BLaER1 treated with 17β-estradiol and CSF1 and Interleukin-3, amounts not matched to agents 10 nM and 100 nM (cell line): ENCODE data around the gene SLTM.
"Not testable (repeated sequence)": the region's sequence is repeated elsewhere in the genome, so short reads cannot be mapped to it uniquely, and the experiment has no call there.

Source experiments
- H3K27ac ChIP-seq, 11 experiments: shearing (Covaris generic); formaldehyde crosslinking; 2 replicates each; pipeline ENCODE4 v1.8.1; 2022
- H3K27me3 ChIP-seq, 11 experiments: shearing (Covaris generic); formaldehyde crosslinking; 2 replicates each; pipeline ENCODE4 v1.8.1; 2022
- H3K36me3 ChIP-seq, 11 experiments: shearing (Covaris generic); formaldehyde crosslinking; 2 replicates each; pipeline ENCODE4 v1.8.1; 2022
- H3K4me1 ChIP-seq, 10 experiments: shearing (Covaris generic); formaldehyde crosslinking; 2 replicates each; pipeline ENCODE4 v1.8.1; 2022
- H3K4me2 ChIP-seq, 11 experiments: shearing (Covaris generic); formaldehyde crosslinking; 2 replicates each; pipeline ENCODE4 v1.8.1; 2022
- H3K4me3 ChIP-seq, 10 experiments: shearing (Covaris generic); formaldehyde crosslinking; 2 replicates each; pipeline ENCODE4 v1.8.1; 2022
- H3K9ac ChIP-seq, 11 experiments: shearing (Covaris generic); formaldehyde crosslinking; 2 replicates each; pipeline ENCODE4 v1.8.1; 2022
- H3K9me3 ChIP-seq, 11 experiments: shearing (Covaris generic); formaldehyde crosslinking; replicated peaks in 1 of 11; 2 replicates each; pipeline ENCODE4 v1.8.1; 2022
- H4K20me1 ChIP-seq, 11 experiments: shearing (Covaris generic); formaldehyde crosslinking; 2 replicates each; pipeline ENCODE4 v1.8.1; 2022
- Cebpa-rat ChIP-seq, 11 experiments: shearing (Covaris generic); IDR thresholded peaks; 2 replicates each; pipeline ENCODE4 v1.8.1; 2022

SLTM gene

GRCh38 chr15:58898150-58898680 lies 35.3 kb downstream of the SLTM start:
- H3K4me3 ChIP-seq = no peak overlapping the region
- no peaks in the 10 kb centered on the region for H3K4me1 ChIP-seq
- no peak overlapping the region for H3K4me2 ChIP-seq
- peaks cover 91 to 100% (median 97%) of the 10 kb centered on the region in 11 experiments for H3K36me3 ChIP-seq
- no peaks in the 10 kb centered on the region for H3K27me3 ChIP-seq
- no peak overlapping the region for H3K9ac ChIP-seq
- TF ChIP-seq Cebpa-rat (IDR thresholded peaks at IDR 0.05) = no peak
- H3K9me3 ChIP-seq = no peaks in the 10 kb centered on the region
- peaks cover 9 to 77% (median 37%) of the 10 kb centered on the region in 11 experiments; a peak in 16 of 22 replicates for H4K20me1 ChIP-seq
- no peak overlapping the region for H3K27ac ChIP-seq

- Histone ChIP-seq H3K27me3 (no peaks in the 10 kb centered on the region), H3K9me3 (no peaks in the 10 kb centered on the region), H3K9ac (no peak overlapping the region), H3K27ac (no peak overlapping the region), H3K4me1 (peaks cover 0 to 8% (median 0%) of the 10 kb centered on the region in 10 experiments; a peak in 4 of 20 replicates), H4K20me1 (peaks cover 0 to 41% (median 10%) of the 10 kb centered on the region in 11 experiments; a peak in 12 of 22 replicates), H3K4me3 (no peak overlapping the region), H3K4me2 (no peak overlapping the region), H3K36me3 (peaks cover 99 to 100% (median 100%) of the 10 kb centered on the region in 11 experiments)
- no peak for TF ChIP-seq Cebpa-rat (IDR thresholded peaks at IDR 0.05)
Observed at GRCh38 chr15:58889363-58889762, 44.1 kb downstream of the SLTM start.

- TF ChIP-seq Cebpa-rat (IDR thresholded peaks at IDR 0.05) = no peak
- peaks cover 99 to 100% (median 100%) of the 10 kb centered on the region in 11 experiments for H3K36me3 ChIP-seq
- peaks cover 0 to 41% (median 16%) of the 10 kb centered on the region in 11 experiments; a peak in 11 of 22 replicates for H4K20me1 ChIP-seq
- peaks cover 0 to 11% (median 0%) of the 10 kb centered on the region in 10 experiments; a peak in 4 of 20 replicates for H3K4me1 ChIP-seq
- no peak overlapping the region for H3K4me2 ChIP-seq
- H3K9me3 ChIP-seq = no peaks in the 10 kb centered on the region
- no peak overlapping the region for H3K27ac ChIP-seq
- H3K9ac ChIP-seq = no peak overlapping the region
- no peaks in the 10 kb centered on the region for H3K27me3 ChIP-seq
- H3K4me3 ChIP-seq = no peak overlapping the region
Observed at GRCh38 chr15:58886921-58887320, 46.6 kb downstream of the SLTM start.

GRCh38 chr15:58883926-58884325 lies 49.6 kb downstream of the SLTM start:
- peaks cover 0 to 37% (median 15%) of the 10 kb centered on the region in 11 experiments; a peak in 10 of 22 replicates for H4K20me1 ChIP-seq
- H3K27me3 ChIP-seq, H3K9me3 ChIP-seq, H3K9ac ChIP-seq, H3K4me3 ChIP-seq: not testable (repeated sequence)
- TF ChIP-seq Cebpa-rat (IDR thresholded peaks at IDR 0.05) = peak in 4 of 11 experiments; percentile 20 to 54 (median 36); a peak in 4 of 22 replicates
- peak overlapping the region in 1 of 11 experiments; percentile 26; a peak in 2 of 22 replicates for H3K4me2 ChIP-seq
- peak overlapping the region in 2 of 11 experiments; percentile 10 to 28; a peak in 1 of 22 replicates for H3K27ac ChIP-seq
- peaks cover 100% of the 10 kb centered on the region in 11 experiments for H3K36me3 ChIP-seq
- peaks cover 0 to 11% (median 0%) of the 10 kb centered on the region in 10 experiments; a peak in 4 of 20 replicates for H3K4me1 ChIP-seq

- TF ChIP-seq Cebpa-rat (IDR thresholded peaks at IDR 0.05) = no peak
- no peak overlapping the region for H3K4me3 ChIP-seq
- H3K4me1 ChIP-seq = peaks cover 0 to 11% (median 0%) of the 10 kb centered on the region in 10 experiments; a peak in 4 of 20 replicates
- H3K9ac ChIP-seq = no peak overlapping the region
- H3K27ac ChIP-seq = no peak overlapping the region
- no peak overlapping the region for H3K4me2 ChIP-seq
- peaks cover 0 to 46% (median 6%) of the 10 kb centered on the region in 11 experiments; a peak in 10 of 22 replicates for H4K20me1 ChIP-seq
- peaks cover 100% of the 10 kb centered on the region in 11 experiments for H3K36me3 ChIP-seq
- no peaks in the 10 kb centered on the region for H3K9me3 ChIP-seq
- no peaks in the 10 kb centered on the region for H3K27me3 ChIP-seq
Observed at GRCh38 chr15:58882243-58882642, 51.2 kb downstream of the SLTM start.

GRCh38 chr15:58880320-58880719 lies 53.2 kb downstream of the SLTM start:
- Histone ChIP-seq H3K27me3 (no peaks in the 10 kb centered on the region), H3K4me1 (peaks cover 0 to 11% (median 0%) of the 10 kb centered on the region in 10 experiments; a peak in 4 of 20 replicates), H3K4me2 (no peak overlapping the region), H3K4me3 (no peak overlapping the region), H4K20me1 (peaks cover 0 to 41% (median 6%) of the 10 kb centered on the region in 11 experiments; a peak in 10 of 22 replicates), H3K9me3 (no peaks in the 10 kb centered on the region), H3K27ac (no peak overlapping the region), H3K36me3 (peaks cover 86 to 100% (median 92%) of the 10 kb centered on the region in 11 experiments), H3K9ac (no peak overlapping the region)
- no peak for TF ChIP-seq Cebpa-rat (IDR thresholded peaks at IDR 0.05)

GRCh38 chr15:58877999-58878825 lies 55.3 kb downstream of the SLTM start:
- Histone ChIP-seq H3K9me3 (no peaks in the 10 kb centered on the region), H3K36me3 (peaks cover 65 to 88% (median 71%) of the 10 kb centered on the region in 11 experiments)

GRCh38 chr15:58876306-58877106 lies 57.0 kb downstream of the SLTM start:
- Histone ChIP-seq H3K27me3 (no peaks in the 10 kb centered on the region), H3K9me3 (no peaks in the 10 kb centered on the region), H3K27ac (no peak overlapping the region), H3K4me3 (no peak overlapping the region), H3K9ac (no peak overlapping the region), H3K4me1 (peaks cover 0 to 14% (median 0%) of the 10 kb centered on the region in 10 experiments; a peak in 6 of 20 replicates), H4K20me1 (peaks cover 0 to 24% (median 0%) of the 10 kb centered on the region in 11 experiments; a peak in 7 of 22 replicates), H3K4me2 (no peak overlapping the region), H3K36me3 (peaks cover 48 to 71% (median 54%) of the 10 kb centered on the region in 11 experiments)
- TF ChIP-seq Cebpa-rat (IDR thresholded peaks at IDR 0.05) = no peak

More at GRCh38 chr15:58877999-58878825, 55.3 kb downstream of the SLTM start:
- peaks cover 0 to 33% (median 4%) of the 10 kb centered on the region in 11 experiments; a peak in 10 of 22 replicates for H4K20me1 ChIP-seq
- no peak overlapping the region for H3K4me3 ChIP-seq
- no peak overlapping the region for H3K9ac ChIP-seq
- H3K27me3 ChIP-seq = no peaks in the 10 kb centered on the region
- no peak for TF ChIP-seq Cebpa-rat (IDR thresholded peaks at IDR 0.05)
- no peak overlapping the region for H3K27ac ChIP-seq
- H3K4me2 ChIP-seq = no peak overlapping the region
- peaks cover 0 to 13% (median 0%) of the 10 kb centered on the region in 10 experiments; a peak in 6 of 20 replicates for H3K4me1 ChIP-seq
